ENCODE results near the gene DLK2. TPM values are rescaled to one million over a fixed set of nuclear protein-coding genes. Genes with fewer than 3 reads are reported as not detected.

The DLK2 gene
- total RNA-seq, 2 experiments from 2014 or later, result 0.30 to 0.37 TPM

Small RNA genes within 50 kb of the gene (microRNA-seq; reads per million reads assigned to microRNA genes)
- gene MIR6780B, result not detected

Other genes starting within 250 kb of the DLK2 start
- 10 to 100 TPM; 42.2 to 43.7 TPM for gene DNPH1, start 226.1 kb downstream of the DLK2 start, total RNA-seq
- gene TTBK1, start 212.1 kb downstream of the DLK2 start, total RNA-seq, result not detected
- not detected for gene SLC22A7, start 157.3 kb downstream of the DLK2 start, total RNA-seq
- gene CRIP3, start 146.7 kb downstream of the DLK2 start, total RNA-seq, result under 1 TPM; 0.47 to 0.62 TPM
- 10 to 100 TPM; 17.0 to 18.2 TPM for gene ZNF318, start 85.9 kb downstream of the DLK2 start, total RNA-seq
- gene ABCC10, start 28.0 kb downstream of the DLK2 start, total RNA-seq, result 10 to 100 TPM; 51.0 to 58.3 TPM
- gene TJAP1, start 22.0 kb upstream of the DLK2 start, total RNA-seq, result 10 to 100 TPM; 42.7 to 47.6 TPM
- under 1 TPM; 0.33 to 0.37 TPM for gene LRRC73, start 54.8 kb upstream of the DLK2 start, total RNA-seq
- gene YIPF3, start 61.4 kb upstream of the DLK2 start, total RNA-seq, result 10 to 100 TPM; 63.2 to 71.8 TPM
- gene POLR1C, start 61.5 kb upstream of the DLK2 start, total RNA-seq, result 10 to 100 TPM; 28.8 to 29.7 TPM
- 10 to 100 TPM; 46.1 to 47.0 TPM for gene XPO5, start 120.5 kb upstream of the DLK2 start, total RNA-seq
- gene POLH, start 120.6 kb upstream of the DLK2 start, total RNA-seq, result 10 to 100 TPM; 57.3 to 62.0 TPM
- gene GTPBP2, start 173.7 kb upstream of the DLK2 start, total RNA-seq, result 100 to 1,000 TPM; 107 to 115 TPM
- gene MAD2L1BP, start 180.3 kb upstream of the DLK2 start, total RNA-seq, result 10 to 100 TPM; 39.7 to 40.2 TPM
- not detected for gene RSPH9, start 189.5 kb upstream of the DLK2 start, total RNA-seq
- 10 to 100 TPM; 38.3 to 40.3 TPM for gene MRPS18A, start 232.2 kb upstream of the DLK2 start, total RNA-seq

Measured in activated naive CD8-positive, alpha-beta T cell treated with anti-CD3 and anti-CD28 coated beads, Interleukin-2, amount 10 ng/mL, durations not matched to agents 7 days and 5 days (primary cell).